Mucosa of rectum (tissue), 2 donors: Measurements from ENCODE around the gene SLC25A1.

ENCODE experiments used
- H3K27ac ChIP-seq, 2 donors: one replicate each; pipeline ENCODE4 v1.7.0; 2013; ENCODE audit warnings: inconsistent platforms in 2 of 2, low read depth in 2 of 2, low read length in 2 of 2
- H3K27me3 ChIP-seq, 2 donors: one replicate each; pipeline ENCODE4 v1.7.0; 2013; ENCODE audit warnings: low read length in 2 of 2; ENCODE audit not compliant: control insufficient read depth in 2 of 2, insufficient read depth in 2 of 2
- H3K36me3 ChIP-seq, 2 donors: one replicate each; pipeline ENCODE4 v1.7.0; 2013; ENCODE audit warnings: low read length in 2 of 2; ENCODE audit not compliant: control insufficient read depth in 2 of 2, insufficient read depth in 2 of 2
- H3K4me1 ChIP-seq, 2 donors: one replicate each; pipeline ENCODE4 v1.7.0; 2013; ENCODE audit warnings: low read length in 2 of 2, mild to moderate bottlenecking in 1 of 2; ENCODE audit not compliant: control insufficient read depth in 2 of 2, insufficient read depth in 2 of 2
- H3K4me3 ChIP-seq, 2 donors: one replicate each; pipeline ENCODE4 v1.7.0; 2013; ENCODE audit warnings: low read length in 2 of 2
- H3K9ac ChIP-seq, 2 donors: one replicate each; pipeline ENCODE4 v1.7.0; 2013; ENCODE audit warnings: low read length in 2 of 2, low read depth in 1 of 2, mild to moderate bottlenecking in 1 of 2
- H3K9me3 ChIP-seq, 2 donors: one replicate each; pipeline ENCODE4 v1.7.0; 2013; ENCODE audit warnings: low read length in 2 of 2; ENCODE audit not compliant: control insufficient read depth in 2 of 2
- donor health status: healthy.
- donor health status: Normal muscosa, but diverticular disease.

The SLC25A1 gene

DNA sequence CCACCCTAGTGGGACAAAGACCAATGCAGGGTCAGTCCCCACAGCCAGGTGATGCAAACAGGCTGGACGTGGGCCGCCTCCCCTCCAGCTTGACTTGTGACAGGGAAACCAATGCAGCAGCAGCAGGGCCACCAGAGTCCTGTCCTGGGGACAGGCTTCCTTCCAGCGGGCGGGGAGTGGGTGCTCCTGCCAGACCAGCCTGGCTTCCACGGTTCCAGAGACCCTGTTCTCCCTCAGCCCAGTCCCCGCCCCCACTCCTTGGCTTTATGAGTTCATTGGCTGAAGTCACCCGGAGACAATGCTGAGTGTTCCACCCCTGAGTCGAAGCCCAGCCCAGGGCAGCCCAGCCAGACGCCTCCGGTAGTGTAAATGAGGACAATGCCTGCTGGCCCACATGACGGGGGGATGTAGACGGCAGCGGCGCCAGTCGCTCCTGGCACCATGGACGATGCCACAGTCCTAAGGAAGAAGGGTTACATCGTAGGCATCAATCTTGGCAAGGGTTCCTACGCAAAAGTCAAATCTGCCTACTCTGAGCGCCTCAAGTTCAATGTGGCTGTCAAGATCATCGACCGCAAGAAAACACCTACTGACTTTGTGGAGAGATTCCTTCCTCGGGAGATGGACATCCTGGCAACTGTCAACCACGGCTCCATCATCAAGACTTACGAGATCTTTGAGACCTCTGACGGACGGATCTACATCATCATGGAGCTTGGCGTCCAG is 47.4 kb downstream of the SLC25A1 start, which contains the start of gene TSSK2:
Gene TSSK2, plus strand, starts transcription at position 350 of the 726 bp plus-strand sequence. Its CDS starts 92 bp downstream, at position 442.
- H3K27ac ChIP-seq = no peak within 1 kb of the TSS
- no peaks in the 10 kb centered on the region for H3K9me3 ChIP-seq
- no peak within 1 kb of the TSS for H3K9ac ChIP-seq
- H3K36me3 ChIP-seq = peaks cover 11 to 27% of the 10 kb centered on the region in 2 donors
- H3K4me1 ChIP-seq = no peaks in the 10 kb centered on the region
- H3K27me3 ChIP-seq = no peaks in the 10 kb centered on the region
- no peak within 1 kb of the TSS for H3K4me3 ChIP-seq

DNA sequence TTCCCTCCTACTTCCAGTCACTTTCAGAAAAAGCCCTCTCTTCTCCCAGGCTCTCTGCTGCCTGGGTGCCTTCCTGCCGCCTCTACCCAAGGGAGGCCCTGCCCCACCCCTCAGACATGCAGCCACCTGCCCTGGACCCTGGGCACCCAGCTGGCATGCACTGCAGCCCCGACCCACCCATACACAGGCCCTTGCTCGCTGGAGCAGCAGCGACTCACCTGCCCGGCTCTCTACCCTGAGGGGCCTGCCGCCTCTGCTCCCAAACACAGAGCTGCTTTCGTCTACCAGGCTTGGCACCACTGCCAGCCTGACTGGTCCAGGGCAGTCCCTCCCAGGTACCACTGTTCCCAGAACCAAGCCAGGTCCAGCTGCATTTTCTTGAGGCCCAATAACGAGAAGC is 48.7 kb downstream of the SLC25A1 start:
- H3K27ac ChIP-seq = no peak overlapping the region
- H3K9me3 ChIP-seq = no peaks in the 10 kb centered on the region

DNA sequence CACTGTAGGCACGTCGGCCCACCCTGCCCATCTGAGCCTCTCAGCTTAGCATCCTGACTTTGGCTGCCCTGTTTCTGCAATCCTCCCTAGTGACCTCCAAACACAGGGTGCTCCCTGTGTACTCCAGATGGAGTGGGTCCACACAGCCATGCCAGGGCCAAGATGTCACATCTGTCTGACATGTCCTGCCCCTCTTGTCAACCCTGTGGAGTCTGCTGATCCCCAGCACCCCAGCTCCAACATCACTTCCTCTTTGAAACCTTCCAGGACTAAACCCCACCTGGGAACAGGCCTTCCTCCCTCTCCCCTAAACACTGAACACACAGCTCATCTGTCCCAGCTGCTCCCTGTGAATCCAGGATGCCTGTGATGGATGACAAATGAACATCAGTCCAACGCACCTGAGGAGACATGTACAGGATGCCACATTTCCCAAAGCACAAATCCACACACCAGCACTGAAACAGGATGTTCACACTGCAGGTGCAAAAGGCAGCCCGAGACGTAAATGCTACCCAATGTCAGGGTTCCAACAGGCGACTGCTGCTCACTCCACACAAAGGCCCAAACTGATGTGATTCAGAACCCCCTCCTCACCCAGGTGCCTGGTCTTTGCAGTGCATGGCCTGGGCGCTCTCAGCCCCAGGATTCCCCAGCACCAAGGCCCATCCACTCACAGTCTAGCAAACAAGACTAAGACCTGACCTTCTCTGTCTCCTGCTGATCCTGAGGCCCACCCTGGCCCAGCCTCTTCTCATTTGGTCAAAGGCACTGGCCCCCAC is 49.4 kb downstream of the SLC25A1 start:
- no peak overlapping the region for H3K4me3 ChIP-seq
- H3K27me3 ChIP-seq = no peaks in the 10 kb centered on the region
- no peaks in the 10 kb centered on the region for H3K9me3 ChIP-seq
- H3K4me1 ChIP-seq = no peaks in the 10 kb centered on the region
- H3K27ac ChIP-seq = no peak overlapping the region
- H3K36me3 ChIP-seq = peaks cover 8 to 17% of the 10 kb centered on the region in 2 donors
- H3K9ac ChIP-seq = no peak overlapping the region

More for the DNA sequence above, 48.7 kb downstream of the SLC25A1 start:
- H3K36me3 ChIP-seq = peaks cover 8 to 22% of the 10 kb centered on the region in 2 donors
- H3K27me3 ChIP-seq = no peaks in the 10 kb centered on the region
- no peaks in the 10 kb centered on the region for H3K4me1 ChIP-seq
- no peak overlapping the region for H3K4me3 ChIP-seq
- no peak overlapping the region for H3K9ac ChIP-seq

DNA sequence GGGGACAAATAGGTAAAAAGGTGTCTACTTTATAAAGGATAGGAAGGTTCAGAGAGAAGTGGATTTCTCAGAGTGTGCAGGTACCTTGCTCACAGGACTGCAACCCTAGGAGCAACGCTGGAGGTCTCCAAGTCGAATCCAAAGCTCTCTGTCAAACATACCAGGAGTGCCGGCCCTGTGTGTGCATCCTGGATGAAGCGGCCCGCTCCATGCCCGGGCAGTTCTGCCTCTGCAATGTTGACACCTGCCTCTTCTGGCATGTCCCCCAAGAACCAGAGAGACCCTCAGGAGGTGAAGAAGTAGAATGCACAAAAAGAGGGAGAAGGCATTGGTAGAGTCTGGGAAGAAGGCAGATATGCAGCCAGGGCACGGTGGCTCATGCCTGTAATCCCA is 50.5 kb downstream of the SLC25A1 start:
- Histone ChIP-seq H3K27ac (no peak overlapping the region), H3K36me3 (peaks cover 5 to 8% of the 10 kb centered on the region in 2 donors), H3K9me3 (no peaks in the 10 kb centered on the region)

DNA sequence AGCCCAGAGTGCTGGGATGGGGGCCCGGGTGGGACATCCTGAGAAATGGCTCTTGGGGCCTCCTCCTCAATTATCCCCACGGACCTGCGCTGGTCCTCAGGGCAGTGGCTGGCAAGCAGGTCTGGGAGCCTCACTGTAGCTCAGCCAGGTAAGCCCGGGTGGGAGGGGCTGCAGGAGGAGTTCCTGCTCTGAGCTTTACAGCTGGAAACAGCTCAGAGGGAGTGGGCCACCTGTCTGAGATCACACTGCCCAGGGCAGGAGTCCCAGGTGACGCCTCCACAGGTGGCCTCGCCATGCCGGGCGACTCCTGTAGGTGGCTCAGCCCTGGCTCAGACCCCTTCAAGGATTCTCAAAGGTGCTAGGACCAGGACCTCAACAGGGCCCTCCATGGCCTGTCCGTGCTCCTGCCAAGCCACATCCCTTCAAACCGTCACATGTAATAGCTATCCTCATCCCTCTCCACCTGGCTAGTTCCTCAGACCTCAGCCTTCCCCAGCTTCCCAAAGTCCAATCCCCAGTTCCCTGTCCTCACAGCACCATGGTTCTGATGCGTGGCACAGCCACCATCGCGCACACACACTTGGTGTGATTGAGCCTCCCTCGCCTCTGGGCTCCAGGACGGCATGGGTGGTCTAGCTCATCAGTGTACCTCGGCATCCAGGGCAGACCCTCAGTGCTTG is 51.1 kb downstream of the SLC25A1 start:
- H3K27ac ChIP-seq = no peak overlapping the region
- H3K9me3 ChIP-seq = no peaks in the 10 kb centered on the region
- no peak overlapping the region for H3K9ac ChIP-seq
- H3K4me1 ChIP-seq = peaks cover 5 to 7% of the 10 kb centered on the region in 2 donors
- no peak overlapping the region for H3K4me3 ChIP-seq
- H3K36me3 ChIP-seq = peaks cover 3 to 4% of the 10 kb centered on the region in 2 donors
- no peaks in the 10 kb centered on the region for H3K27me3 ChIP-seq

More for the DNA sequence above, 50.5 kb downstream of the SLC25A1 start:
- H3K27me3 ChIP-seq = no peaks in the 10 kb centered on the region
- no peak overlapping the region for H3K4me3 ChIP-seq
- H3K4me1 ChIP-seq = peaks cover 2 to 3% of the 10 kb centered on the region in 2 donors
- no peak overlapping the region for H3K9ac ChIP-seq

DNA sequence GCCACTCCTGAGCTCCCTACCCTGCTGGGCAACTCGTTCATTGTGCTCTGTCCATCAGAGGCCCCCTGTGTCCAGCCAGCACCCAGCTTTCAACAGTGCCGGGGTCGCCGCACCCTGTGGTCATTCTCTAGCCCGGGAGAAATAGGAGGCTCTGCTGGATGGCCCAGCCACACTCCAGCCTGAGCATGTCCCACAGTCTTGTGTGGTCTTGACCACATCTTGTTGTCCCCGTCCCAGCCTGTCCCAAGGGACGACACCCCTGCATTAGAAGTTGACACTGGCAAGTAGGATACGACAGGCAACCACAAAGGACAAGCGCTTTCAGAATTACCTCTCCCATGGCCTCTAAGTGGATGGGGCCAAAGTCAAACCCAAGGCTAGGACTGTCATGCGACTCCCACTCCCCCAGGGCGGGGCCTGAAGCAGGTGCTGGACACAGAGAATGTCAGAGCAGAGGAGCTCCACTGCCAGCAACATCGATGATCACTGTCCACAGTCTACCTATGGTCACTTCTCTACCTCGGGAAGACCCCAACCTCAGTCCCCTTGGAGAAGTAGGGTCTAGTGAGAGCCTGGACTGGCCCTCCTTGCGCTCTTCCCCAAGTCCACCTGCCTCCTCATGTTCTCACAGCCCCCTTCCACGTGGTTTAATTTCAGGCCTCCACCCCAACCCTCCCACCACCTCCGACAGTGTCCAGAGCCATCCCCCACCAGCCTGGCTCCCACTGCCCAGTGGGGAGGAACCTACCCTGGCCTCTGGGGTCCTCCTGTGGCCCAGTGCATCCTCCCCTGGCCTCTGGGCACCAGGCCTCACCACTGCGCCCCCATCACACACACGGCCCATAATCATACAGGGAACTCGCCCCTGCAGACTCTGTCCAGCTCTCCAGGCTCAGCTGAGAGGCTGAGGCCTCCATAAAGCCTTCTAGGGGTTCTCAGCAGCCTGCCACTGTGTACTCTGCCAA is 51.9 kb downstream of the SLC25A1 start:
- Histone ChIP-seq H3K9me3 (no peaks in the 10 kb centered on the region), H3K27ac (no peak overlapping the region), H3K4me3 (no peak overlapping the region), H3K27me3 (no peaks in the 10 kb centered on the region), H3K36me3 (peaks cover 0 to 1% of the 10 kb centered on the region in 2 donors), H3K4me1 (peaks cover 5 to 7% of the 10 kb centered on the region in 2 donors), H3K9ac (no peak overlapping the region)
